ENCODE data around the gene UFD1. TPM values are rescaled to one million over a fixed set of nuclear protein-coding genes. Genes with fewer than 3 reads are reported as not detected.
A peak's percentile ranks its signal among the peaks of the same experiment; 100 is the strongest.

UFD1 gene
- total and polyA plus RNA-seq, 9 of the 15 experiments (the other 6 are each of a cell fraction or from before 2014, with no cell fraction given): 238 to 645 (median 363) TPM

- TF ChIP-seq ZNF584 (CRISPR knock-in tag; IDR thresholded peaks at IDR 0.05; ENCODE audit: low read depth) (no peak), ZNF436 (CRISPR knock-in tag; IDR thresholded peaks at IDR 0.05) (0 out of 2 replicates have a peak, but pooled peaks have one; percentile 2), ZBTB26 (CRISPR knock-in tag; IDR thresholded peaks at IDR 0.05) (peak; percentile 95), KLF16 (IDR thresholded peaks at IDR 0.05) (no peak)
Observed at GRCh38 chr22:19480173-19480568, 1.2 kb upstream of the UFD1 start (continued).

- Histone ChIP-seq H3K79me2 (ENCODE audit: control insufficient read depth, insufficient read depth, low read length) (peaks cover 82% of the 10 kb centered on the region), H3K9me1 (ENCODE audit: control insufficient read depth, insufficient read depth, low read length) (no peaks in the 10 kb centered on the region), H3K4me1 (replicated peaks in 1 of 2; ENCODE audit: control insufficient read depth in 2 of 2, insufficient read depth in 2 of 2, low read length in 2 of 2) (peaks cover 7 to 16% of the 10 kb centered on the region in 2 experiments), H3K27me3 (ENCODE audit: control insufficient read depth in 2 of 2, insufficient read depth in 2 of 2, low read length in 2 of 2) (no peaks in the 10 kb centered on the region), H2AFZ (ENCODE audit: low read depth, low read length) (peak within 1 kb of the TSS; percentile 99), H3K27ac (ENCODE audit: extremely low read depth, low read depth, low read length) (peak within 1 kb of the TSS; percentile 97), H3K9ac (ENCODE audit: insufficient read depth in 1 of 2, low read depth in 2 of 2, low read length in 2 of 2) (peak within 1 kb of the TSS; percentile 96 to 97), H3K36me3 (ENCODE audit: control insufficient read depth, insufficient read depth, low read length) (peaks cover 65% of the 10 kb centered on the region), H3K4me2 (ENCODE audit: insufficient read depth, low read length) (peak within 1 kb of the TSS; percentile 97), H3K4me3 (peak within 1 kb of the TSS; percentile 70), H3K9me3 (replicated peaks; ENCODE audit: control insufficient read depth, insufficient read depth, low read depth, low read length) (no peaks in the 10 kb centered on the region), H4K20me1 (replicated peaks; ENCODE audit: control insufficient read depth, insufficient read depth, low read length) (peaks cover 28% of the 10 kb centered on the region)
- CTCF ChIA-PET (ENCODE audit: low intra/inter-chr PET ratio): interaction anchor here (0.6 to 1.5 kb wide), 3 partner anchors 48 to 374 kb away, joined by 3 to 5 read pairs (median 5); partner anchors contain the start of gene HIRA
- ATAC-seq (peak; percentile 93), DNase-seq (ENCODE audit: extremely low read depth in 1 of 4, low spot score in 3 of 4) (peak; percentile 100), FAIRE-seq (peak; percentile 98)
- intact Hi-C loops (cut with micrococcal nuclease) (loop anchor here (1.0 to 5.0 kb wide), 9 partner anchors 32 to 357 kb away; partner anchors contain the start of genes C22orf39, DGCR2, ESS2 and MRPL40), in situ Hi-C loops (cut with MboI) (no loop called here)
- POLR2A ChIA-PET: interaction anchor here (0.5 to 5.4 kb wide), 58 partner anchors 9 to 476 kb away, joined by 3 to 148 read pairs (median 4); partner anchors contain the start of genes C22orf39, DGCR2, ESS2 and HIRA
- no TSS peak for BruUV-seq (replicated peaks)
- under 1% methylated on average over 50 of the region's 50 CpGs for WGBS (ENCODE audit: insufficient coverage, low coverage, missing lambda C conversion rate)
- no peak for TF ChIP-seq IRF1 (CRISPR knock-in tag; IDR thresholded peaks at IDR 0.05; ENCODE audit: borderline replicate concordance)
- no peak for TF ChIP-seq DLX4 (CRISPR knock-in tag; IDR thresholded peaks at IDR 0.05)
- TF ChIP-seq WHSC1 (IDR thresholded peaks at IDR 0.05; ENCODE audit: low read length): peak; percentile 97
- TF ChIP-seq E2F8 (IDR thresholded peaks at IDR 0.05; ENCODE audit: low read depth, partially characterized antibody): no peak
- no peak for TF ChIP-seq PHF20 (IDR thresholded peaks at IDR 0.05; ENCODE audit: partially characterized antibody)
- TF ChIP-seq PTBP1 (IDR thresholded peaks at IDR 0.05; ENCODE audit: low read depth, low read length): peak; percentile 50; the same call in 1 of the 2 replicates
- no peak for TF ChIP-seq FOXA1 (IDR thresholded peaks at IDR 0.05; ENCODE audit: borderline replicate concordance)
- no peak for TF ChIP-seq NUFIP1 (IDR thresholded peaks at IDR 0.05; ENCODE audit: partially characterized antibody)
- TF ChIP-seq FOXK2 (conservative IDR thresholded peaks at IDR 0.05 in 1 of 2, IDR thresholded peaks at IDR 0.05 in 1 of 2; ENCODE audit: low read depth in 2 of 2): no peak
Observed at GRCh38 chr22:19479355-19480172, 571 bp upstream of the UFD1 start, which contains the start of gene CDC45. Gene CDC45 (plus strand): TSS chr22:19479920. CDS start chr22:19479969, 49 bp downstream.
